GM19351 (cell line): ENCODE data around the gene CAMK2B.
"Not testable (repeated sequence)": the region's sequence is repeated elsewhere in the genome, so short reads cannot be mapped to it uniquely, and the experiment has no call there.

ENCODE experiments used
- ATAC-seq: cut with Tn5 transposase; IDR thresholded peaks from one replicate; pipeline ENCODE4 v1.9.1; 2021; ENCODE audit warnings: mild to moderate bottlenecking, moderate library complexity; ENCODE audit not compliant: unreplicated experiment

CAMK2B gene

GRCh38 chr7:44176486-44176885 lies 148.9 kb downstream of the CAMK2B start:
- no peak for ATAC-seq

- ATAC-seq = no peak
Measured at GRCh38 chr7:44175730-44176129, 149.7 kb downstream of the CAMK2B start.

DNA sequence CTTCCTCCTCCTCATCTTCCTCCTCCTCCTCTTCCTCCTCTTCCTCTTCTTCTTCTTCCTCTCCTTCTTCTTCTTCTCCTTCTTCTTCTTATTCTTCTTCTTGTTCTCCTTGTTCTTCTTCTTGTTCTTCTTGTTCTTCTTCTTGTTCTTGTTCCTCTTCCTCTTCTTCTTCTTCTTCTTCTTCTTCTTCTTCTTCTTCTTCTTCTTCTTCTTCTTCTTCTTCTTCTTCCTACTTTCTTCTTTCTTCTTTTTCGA lies 150.8 kb downstream of the CAMK2B start:
- ATAC-seq = not testable (repeated sequence)

- ATAC-seq = no peak
Measured at GRCh38 chr7:44173911-44174693, 151.3 kb downstream of the CAMK2B start.

GRCh38 chr7:44172803-44173424 lies 152.5 kb downstream of the CAMK2B start:
- ATAC-seq = no peak

- no peak for ATAC-seq
Measured at GRCh38 chr7:44172352-44172751, 153.0 kb downstream of the CAMK2B start.

DNA sequence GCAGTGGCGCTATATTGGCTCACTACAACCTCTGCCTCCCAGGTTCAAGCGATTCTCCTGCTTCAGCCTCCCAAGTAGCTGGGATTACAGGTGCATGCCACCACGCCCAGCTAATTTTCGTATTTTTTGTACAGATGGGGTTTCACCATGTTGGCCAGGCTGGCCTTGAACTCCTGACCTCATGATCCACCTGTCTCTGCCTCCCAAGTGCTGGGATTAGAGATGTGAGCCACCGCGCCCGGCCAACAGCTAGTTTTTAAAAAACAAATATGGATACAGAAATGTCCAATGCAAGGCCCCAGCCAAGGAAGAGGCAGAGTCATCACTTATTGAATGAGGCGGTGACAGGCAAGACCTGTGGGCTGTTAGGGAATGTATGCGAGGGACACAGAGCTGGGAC lies 153.5 kb downstream of the CAMK2B start:
- not testable (repeated sequence) for ATAC-seq

DNA sequence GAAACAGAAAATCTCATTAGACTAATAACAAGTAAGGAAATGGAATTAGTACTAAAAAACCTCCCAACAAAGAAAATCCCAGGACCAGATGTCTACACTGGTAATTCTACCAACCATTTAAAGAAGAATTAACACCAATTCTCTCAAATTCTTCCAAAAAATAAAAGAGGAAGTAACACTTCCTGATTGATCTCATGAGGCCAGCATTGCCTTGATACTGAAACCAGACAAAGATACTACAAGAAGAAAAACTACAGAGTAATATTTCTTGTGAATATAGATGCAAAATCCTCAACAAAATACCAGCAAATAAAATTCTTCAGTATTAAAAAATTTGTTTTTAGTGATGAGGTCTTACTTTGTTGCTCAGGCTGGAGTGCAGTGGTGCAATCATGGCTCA lies 157.5 kb downstream of the CAMK2B start:
- no peak for ATAC-seq
